ENCODE measurements around the gene FTO. TPM values are rescaled to one million over a fixed set of nuclear protein-coding genes. Genes with fewer than 3 reads are reported as not detected.

The FTO gene
- total RNA-seq, 4 donors from 2014 or later: 125 to 182 (median 164) TPM

GRCh38 chr16:54116124-54116655 lies 412.2 kb downstream of the FTO start:
- Histone ChIP-seq H3K9me3 (no peaks in the 10 kb centered on the region), H3K4me1 (no peaks in the 10 kb centered on the region), H3K36me3 (peaks cover 11 to 15% of the 10 kb centered on the region in 2 donors), H3K27me3 (no peaks in the 10 kb centered on the region), H3K27ac (no peak overlapping the region), H3K4me3 (replicated peaks in 1 of 3) (no peak overlapping the region)
- 75 to 76% methylated on average over 17 of the region's 17 CpGs for WGBS, 2 donors
- no peak for DNase-seq
- TF ChIP-seq POLR2A (IDR thresholded peaks at IDR 0.05) (no peak), CTCF (IDR thresholded peaks at IDR 0.05) (no peak)
- intact Hi-C loops (cut with DNase I): no loop called here

GRCh38 chr16:54118846-54119245 lies 414.9 kb downstream of the FTO start:
- Histone ChIP-seq H3K9me3 (no peaks in the 10 kb centered on the region), H3K4me1 (no peaks in the 10 kb centered on the region), H3K27ac (no peak overlapping the region), H3K4me3 (replicated peaks in 1 of 3) (no peak overlapping the region), H3K27me3 (no peaks in the 10 kb centered on the region), H3K36me3 (no peaks in the 10 kb centered on the region)
- no peak for TF ChIP-seq POLR2A (IDR thresholded peaks at IDR 0.05)
- no peak for TF ChIP-seq CTCF (IDR thresholded peaks at IDR 0.05)
- DNase-seq: no peak
- 90 to 93% methylated on average over 3 of the region's 3 CpGs for WGBS, 2 donors
- intact Hi-C loops (cut with DNase I): no loop called here

GRCh38 chr16:54120846-54121480 lies 417.0 kb downstream of the FTO start:
- Histone ChIP-seq H3K4me3 (replicated peaks in 1 of 3) (no peak overlapping the region), H3K27me3 (no peaks in the 10 kb centered on the region), H3K9me3 (no peaks in the 10 kb centered on the region), H3K4me1 (no peaks in the 10 kb centered on the region), H3K36me3 (no peaks in the 10 kb centered on the region), H3K27ac (no peak overlapping the region)
- no peak for DNase-seq
- TF ChIP-seq CTCF (IDR thresholded peaks at IDR 0.05) (no peak), POLR2A (IDR thresholded peaks at IDR 0.05) (no peak)
- WGBS, 2 donors: 93 to 94% methylated on average over 8 of the region's 8 CpGs
- intact Hi-C loops (cut with DNase I): loop anchor here (10.0 kb wide), 1 partner anchor 56 kb away; no protein-coding TSS in a partner anchor

- Histone ChIP-seq H3K4me3 (replicated peaks in 1 of 3) (no peak overlapping the region), H3K27ac (no peak overlapping the region), H3K36me3 (no peaks in the 10 kb centered on the region), H3K9me3 (no peaks in the 10 kb centered on the region), H3K4me1 (no peaks in the 10 kb centered on the region), H3K27me3 (no peaks in the 10 kb centered on the region)
- no peak for DNase-seq
- intact Hi-C loops (cut with DNase I): loop anchor here (10.0 kb wide), 1 partner anchor 57 kb away; no protein-coding TSS in a partner anchor
- 95 to 97% methylated on average over 29 to 31 of the region's 35 CpGs for WGBS, 2 donors
- TF ChIP-seq POLR2A (IDR thresholded peaks at IDR 0.05) (no peak), CTCF (IDR thresholded peaks at IDR 0.05) (no peak)
Observed at GRCh38 chr16:54121539-54122295, 417.8 kb downstream of the FTO start.

- WGBS, 2 donors: 80 to 84% methylated on average over 4 of the region's 4 CpGs
- no peak overlapping the region for H3K27ac ChIP-seq
- H3K4me1 ChIP-seq: no peaks in the 10 kb centered on the region
- no peak for DNase-seq
- intact Hi-C loops (cut with DNase I): loop anchor here (10.0 kb wide), 1 partner anchor 59 kb away; no protein-coding TSS in a partner anchor
- H3K27me3 ChIP-seq: no peaks in the 10 kb centered on the region
- no peaks in the 10 kb centered on the region for H3K36me3 ChIP-seq
- H3K4me3 ChIP-seq (replicated peaks in 1 of 3): no peak overlapping the region
- H3K9me3 ChIP-seq: no peaks in the 10 kb centered on the region
- no peak for TF ChIP-seq POLR2A (IDR thresholded peaks at IDR 0.05)
- TF ChIP-seq CTCF (IDR thresholded peaks at IDR 0.05): no peak
Observed at GRCh38 chr16:54123766-54124165, 419.8 kb downstream of the FTO start.

All from thyroid gland (tissue), 4 donors.